OCI-LY1 (cell line): ENCODE results near the gene LGALS12.

ENCODE experiments used
- CTCF ChIP-seq: fragments of 200-600 bp; sonication (generic), shearing (Covaris generic); IDR thresholded peaks from 2 replicates; pipeline ENCODE4 v1.5.1; 2017; ENCODE audit warnings: mild to moderate bottlenecking, antibody characterized with exemption, low read length, moderate library complexity, mixed read lengths
- EZH2 ChIP-seq: fragments of 200-600 bp; sonication (generic), shearing (Covaris generic); IDR thresholded peaks from 2 replicates; pipeline ENCODE4 v1.8.0; 2017; ENCODE audit warnings: borderline replicate concordance, mixed run types, mild to moderate bottlenecking, antibody characterized with exemption, low read length, moderate library complexity, mixed read lengths

- TF ChIP-seq CTCF (no peak), EZH2 (no peak)
Observed at GRCh38 chr11:63494975-63495374, 10.9 kb upstream of the LGALS12 start.
